GM12892 (cell line): ENCODE measurements around the gene SHMT2.

Experiments
- POLR2A ChIP-seq: IDR thresholded peaks from 2 replicates; pipeline ENCODE4 v1.6.1; 2011; ENCODE audit warnings: low read depth, low read length, control low read depth
- TAF1 ChIP-seq: IDR thresholded peaks from 2 replicates; pipeline ENCODE4 v1.6.1; 2011; ENCODE audit warnings: low read depth, mild to moderate bottlenecking, control low read depth, low read length, borderline replicate concordance

DNA sequence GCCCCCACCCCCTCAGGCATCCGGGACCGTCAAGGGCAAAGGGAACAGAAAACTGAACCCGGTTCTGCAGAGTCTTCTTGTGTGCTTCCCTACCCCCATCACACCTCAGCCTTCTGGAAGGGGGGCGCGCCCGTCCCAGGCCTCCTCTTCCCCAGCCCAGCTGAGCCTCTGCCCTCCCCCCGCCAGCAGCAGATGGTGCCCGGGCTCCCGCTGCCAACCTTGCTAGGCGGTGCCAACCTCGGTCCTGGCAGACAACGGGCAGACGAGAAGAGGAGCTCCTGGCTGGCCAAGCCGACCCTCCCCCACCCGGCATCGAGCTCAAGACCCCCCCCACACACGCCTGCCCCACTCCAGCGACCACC lies 12.8 kb downstream of the SHMT2 start:
- TF ChIP-seq POLR2A, result no peak
- no peak for TF ChIP-seq TAF1
